DOHH2 (cell line): ENCODE data around the gene SMIM10L1.

Experiments used
- H3F3A ChIP-seq: fragments of 200-600 bp; sonication (generic), shearing (Covaris generic); 2 replicates; pipeline ENCODE4 v1.6.0; 2016; ENCODE audit warnings: antibody characterized with exemption, mild to moderate bottlenecking; ENCODE audit not compliant: control insufficient read depth, insufficient read depth
- H3K27ac ChIP-seq: fragments of 200-600 bp; sonication (generic); 2 replicates; pipeline ENCODE4 v1.5.1; 2014; ENCODE audit warnings: low read depth, mild to moderate bottlenecking, low read length, moderate library complexity
- H3K27me3 ChIP-seq: fragments of 200-600 bp; sonication (generic); 2 replicates; pipeline ENCODE4 v1.6.1; 2014; ENCODE audit warnings: mild to moderate bottlenecking, low read length, mixed read lengths; ENCODE audit not compliant: control insufficient read depth
- H3K36me3 ChIP-seq: fragments of 200-600 bp; sonication (generic); 2 replicates; pipeline ENCODE4 v1.6.1; 2014; ENCODE audit warnings: mild to moderate bottlenecking, low read length, moderate library complexity, mixed read lengths; ENCODE audit not compliant: control insufficient read depth
- H3K4me1 ChIP-seq: fragments of 200-600 bp; sonication (generic); 2 replicates; pipeline ENCODE4 v1.6.1; 2014; ENCODE audit warnings: mild to moderate bottlenecking, low read length, mixed read lengths; ENCODE audit not compliant: control insufficient read depth
- H3K4me2 ChIP-seq: fragments of 200-600 bp; sonication (generic); 2 replicates; pipeline ENCODE4 v1.6.0; 2014; ENCODE audit warnings: mild to moderate bottlenecking, low read length, moderate library complexity
- H3K4me3 ChIP-seq: fragments of 200-600 bp; sonication (generic); 2 replicates; pipeline ENCODE4 v1.5.1; 2014; ENCODE audit warnings: mild to moderate bottlenecking, low read length, mixed read lengths
- H3K79me2 ChIP-seq: fragments of 200-600 bp; sonication (generic); 2 replicates; pipeline ENCODE4 v1.6.1; 2014; ENCODE audit warnings: mild to moderate bottlenecking, low read length, mixed read lengths; ENCODE audit not compliant: control insufficient read depth
- H3K9me2 ChIP-seq: fragments of 200-600 bp; sonication (generic); replicated peaks from 2 replicates; pipeline ENCODE4 v1.6.1; 2014; ENCODE audit warnings: mild to moderate bottlenecking, low read length, mixed read lengths; ENCODE audit not compliant: control insufficient read depth
- H3K9me3 ChIP-seq: fragments of 200-600 bp; sonication (generic); 2 replicates; pipeline ENCODE4 v1.6.1; 2014; ENCODE audit warnings: antibody characterized with exemption, low read length, mixed read lengths; ENCODE audit not compliant: control insufficient read depth, insufficient read depth
- H4K20me1 ChIP-seq: fragments of 200-600 bp; sonication (generic); 2 replicates; pipeline ENCODE4 v1.6.0; 2014; ENCODE audit warnings: low read depth, mild to moderate bottlenecking, antibody characterized with exemption, low read length, moderate library complexity; ENCODE audit not compliant: control insufficient read depth, insufficient read depth
- EZH2phosphoT487 ChIP-seq: fragments of 200-600 bp; sonication (generic); IDR thresholded peaks from 2 replicates; pipeline ENCODE4 v1.6.1; 2017; ENCODE audit warnings: borderline replicate concordance, mild to moderate bottlenecking, antibody characterized with exemption, low read length, moderate library complexity, mixed read lengths
- TF ChIP-seq, protein P1 (sequence below): fragments of 200-600 bp; sonication (generic); IDR thresholded peaks from one replicate; pipeline ENCODE4 v1.5.1; 2014; ENCODE audit warnings: antibody characterized with exemption, mild to moderate bottlenecking, low read depth, low read length; ENCODE audit not compliant: poor library complexity, severe bottlenecking

Gene SMIM10L1

DNA sequence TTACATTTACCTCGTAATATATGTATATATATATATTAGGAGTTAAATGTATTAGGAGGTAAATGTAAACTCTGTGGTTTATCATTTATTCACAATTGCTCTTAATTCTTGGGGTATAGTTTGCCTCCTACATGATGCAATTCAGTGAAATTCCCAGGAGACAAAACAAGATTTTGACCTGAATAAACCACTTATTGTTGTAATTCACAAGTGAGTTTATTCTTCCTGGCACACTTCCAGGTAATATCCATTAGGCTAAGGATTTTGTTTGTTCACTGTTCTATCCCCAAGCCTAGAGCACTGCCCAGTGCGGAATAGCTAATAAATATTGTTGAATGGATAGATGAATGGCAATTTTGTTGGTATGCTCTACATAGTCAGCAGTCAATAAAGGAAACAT is 3.0 kb downstream of the SMIM10L1 start:
- Histone ChIP-seq H3K79me2 (peaks cover 38% of the 10 kb centered on the region), H3K36me3 (peaks cover 13% of the 10 kb centered on the region), H3K4me1 (peaks cover 24% of the 10 kb centered on the region), H3K9me2 (no peaks in the 10 kb centered on the region), H3K4me2 (no peak overlapping the region), H3K27ac (no peak overlapping the region), H3F3A (no peaks in the 10 kb centered on the region), H3K27me3 (peaks cover 2% of the 10 kb centered on the region; the same call in 1 of the 2 replicates), H3K9me3 (no peaks in the 10 kb centered on the region), H3K4me3 (no peak overlapping the region), H4K20me1 (no peaks in the 10 kb centered on the region)
- TF ChIP-seq EZH2phosphoT487: no peak
- TF ChIP-seq, protein P1, sequence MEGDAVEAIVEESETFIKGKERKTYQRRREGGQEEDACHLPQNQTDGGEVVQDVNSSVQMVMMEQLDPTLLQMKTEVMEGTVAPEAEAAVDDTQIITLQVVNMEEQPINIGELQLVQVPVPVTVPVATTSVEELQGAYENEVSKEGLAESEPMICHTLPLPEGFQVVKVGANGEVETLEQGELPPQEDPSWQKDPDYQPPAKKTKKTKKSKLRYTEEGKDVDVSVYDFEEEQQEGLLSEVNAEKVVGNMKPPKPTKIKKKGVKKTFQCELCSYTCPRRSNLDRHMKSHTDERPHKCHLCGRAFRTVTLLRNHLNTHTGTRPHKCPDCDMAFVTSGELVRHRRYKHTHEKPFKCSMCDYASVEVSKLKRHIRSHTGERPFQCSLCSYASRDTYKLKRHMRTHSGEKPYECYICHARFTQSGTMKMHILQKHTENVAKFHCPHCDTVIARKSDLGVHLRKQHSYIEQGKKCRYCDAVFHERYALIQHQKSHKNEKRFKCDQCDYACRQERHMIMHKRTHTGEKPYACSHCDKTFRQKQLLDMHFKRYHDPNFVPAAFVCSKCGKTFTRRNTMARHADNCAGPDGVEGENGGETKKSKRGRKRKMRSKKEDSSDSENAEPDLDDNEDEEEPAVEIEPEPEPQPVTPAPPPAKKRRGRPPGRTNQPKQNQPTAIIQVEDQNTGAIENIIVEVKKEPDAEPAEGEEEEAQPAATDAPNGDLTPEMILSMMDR: no peak

DNA sequence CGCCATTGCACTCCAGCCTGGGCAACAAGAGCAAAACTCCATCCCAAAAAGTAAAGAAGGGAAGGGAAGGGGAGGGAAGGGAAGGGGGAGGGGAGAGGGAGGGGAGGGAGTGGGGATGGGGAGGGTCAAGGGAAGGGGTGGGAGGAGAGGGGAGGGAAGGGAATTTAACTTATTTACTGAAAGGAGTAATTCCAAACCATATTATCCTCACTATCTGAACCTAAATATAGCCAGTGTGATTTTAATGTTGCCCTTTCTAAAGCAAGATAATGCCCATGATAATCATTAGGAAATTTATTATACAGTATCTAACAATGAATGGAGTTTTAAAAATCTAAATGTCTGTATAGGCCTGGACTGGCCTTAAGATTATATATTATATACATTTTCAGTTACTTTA is 7.3 kb downstream of the SMIM10L1 start:
- Histone ChIP-seq H3F3A (no peaks in the 10 kb centered on the region), H3K27ac (no peak overlapping the region), H3K9me2 (no peaks in the 10 kb centered on the region), H3K36me3 (no peaks in the 10 kb centered on the region), H3K27me3 (0 out of 2 replicates have a peak, but pooled peaks cover 2% of the 10 kb centered on the region), H3K4me3 (no peak overlapping the region), H3K4me1 (no peaks in the 10 kb centered on the region), H4K20me1 (no peaks in the 10 kb centered on the region), H3K4me2 (no peak overlapping the region), H3K9me3 (no peaks in the 10 kb centered on the region), H3K79me2 (peaks cover 4% of the 10 kb centered on the region; the same call in 1 of the 2 replicates)
- no peak for TF ChIP-seq EZH2phosphoT487
- TF ChIP-seq, protein P1: no peak

DNA sequence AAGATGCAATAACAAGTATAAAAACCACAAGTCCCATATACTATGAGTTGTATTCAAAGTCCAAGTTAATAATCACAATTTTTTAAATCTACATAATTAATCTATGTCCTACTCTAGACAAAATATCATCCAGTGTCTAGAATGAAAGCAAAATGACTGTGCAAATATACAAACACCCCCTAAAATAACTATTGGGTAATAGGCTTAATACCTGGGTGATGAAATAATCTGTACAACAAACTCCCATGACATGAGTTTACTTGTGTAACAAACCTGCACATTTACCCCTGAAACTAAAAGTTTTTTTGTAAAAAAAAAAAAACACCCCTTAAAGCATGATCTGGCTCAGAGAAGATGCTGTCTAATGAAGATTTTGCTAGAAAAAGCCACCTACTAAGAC is 11.5 kb downstream of the SMIM10L1 start:
- no peaks in the 10 kb centered on the region for H3K36me3 ChIP-seq
- no peaks in the 10 kb centered on the region for H3K9me3 ChIP-seq
- no peak for TF ChIP-seq EZH2phosphoT487
- TF ChIP-seq, protein P1: no peak
- no peak overlapping the region for H3K4me3 ChIP-seq
- H3K4me1 ChIP-seq: no peaks in the 10 kb centered on the region
- no peaks in the 10 kb centered on the region for H3F3A ChIP-seq
- H4K20me1 ChIP-seq: no peaks in the 10 kb centered on the region
- H3K4me2 ChIP-seq: no peak overlapping the region
- no peak overlapping the region for H3K27ac ChIP-seq
- no peaks in the 10 kb centered on the region for H3K79me2 ChIP-seq
- peaks cover 5% of the 10 kb centered on the region; the same call in 1 of the 2 replicates for H3K27me3 ChIP-seq
- H3K9me2 ChIP-seq: no peaks in the 10 kb centered on the region
